Cardiac muscle cell (in vitro differentiated cells and primary cell): Measurements from ENCODE around the gene MTERF4. TPM values are rescaled to one million over a fixed set of nuclear protein-coding genes. Genes with fewer than 3 reads are reported as not detected.

ENCODE experiments used
- DNase-seq, 2 donors: peaks; one replicate each; pipeline versions ENCODE4 v3.0.0 to v3.0.0-alpha.2; 2010 to 2017; ENCODE audit warnings: low read depth in 1 of 2, low spot score in 1 of 2
- H3K27ac ChIP-seq: fragments of 200-600 bp; sonication (generic); 2 replicates; pipeline ENCODE4 v1.5.1; 2016
- H3K27me3 ChIP-seq: fragments of 200-600 bp; sonication (generic); 2 replicates; pipeline ENCODE4 v1.6.0; 2016; ENCODE audit warnings: control low read depth
- H3K36me3 ChIP-seq: fragments of 200-600 bp; sonication (generic); 2 replicates; pipeline ENCODE4 v1.5.1; 2016; ENCODE audit warnings: control low read depth
- H3K4me1 ChIP-seq: fragments of 200-600 bp; sonication (generic); 2 replicates; pipeline ENCODE4 v1.8.1; 2017; ENCODE audit warnings: low read depth, mild to moderate bottlenecking, mixed run types
- H3K4me3 ChIP-seq: fragments of 200-600 bp; sonication (generic); 2 replicates; pipeline ENCODE4 v1.5.1; 2016; ENCODE audit warnings: mild to moderate bottlenecking
- H3K9me3 ChIP-seq: fragments of 200-600 bp; sonication (generic); 2 replicates; pipeline ENCODE4 v1.5.1; 2017; ENCODE audit warnings: low read depth, mild to moderate bottlenecking, control low read depth
- polyA plus RNA-seq: library from polyadenylated mRNA; unstranded; fragments of >200 nt; fragmentation: Nextera tagmentation; extraction: Ambion mirVana; gene quantifications from 2 replicates; pipeline ENCODE4 v1.2.1, GENCODE V29; 2016
- total RNA-seq: library from RNA; depleted of rRNA; stranded (reverse); fragments of >200 nt; gene quantifications from 2 replicates; pipeline ENCODE4 v1.2.3, GENCODE V29; 2016
- TF ChIP-seq, protein P1 (sequence below): IDR thresholded peaks from 2 replicates; pipeline ENCODE4 v1.5.1; 2012; ENCODE audit warnings: low read depth, mild to moderate bottlenecking, low read length

Gene MTERF4
- total and polyA plus RNA-seq, 2 experiments from 2014 or later: 26.9 to 105 TPM

GRCh38 chr2:241121008-241121407 is 18.9 kb upstream of the MTERF4 start:
- TF ChIP-seq, protein P1, sequence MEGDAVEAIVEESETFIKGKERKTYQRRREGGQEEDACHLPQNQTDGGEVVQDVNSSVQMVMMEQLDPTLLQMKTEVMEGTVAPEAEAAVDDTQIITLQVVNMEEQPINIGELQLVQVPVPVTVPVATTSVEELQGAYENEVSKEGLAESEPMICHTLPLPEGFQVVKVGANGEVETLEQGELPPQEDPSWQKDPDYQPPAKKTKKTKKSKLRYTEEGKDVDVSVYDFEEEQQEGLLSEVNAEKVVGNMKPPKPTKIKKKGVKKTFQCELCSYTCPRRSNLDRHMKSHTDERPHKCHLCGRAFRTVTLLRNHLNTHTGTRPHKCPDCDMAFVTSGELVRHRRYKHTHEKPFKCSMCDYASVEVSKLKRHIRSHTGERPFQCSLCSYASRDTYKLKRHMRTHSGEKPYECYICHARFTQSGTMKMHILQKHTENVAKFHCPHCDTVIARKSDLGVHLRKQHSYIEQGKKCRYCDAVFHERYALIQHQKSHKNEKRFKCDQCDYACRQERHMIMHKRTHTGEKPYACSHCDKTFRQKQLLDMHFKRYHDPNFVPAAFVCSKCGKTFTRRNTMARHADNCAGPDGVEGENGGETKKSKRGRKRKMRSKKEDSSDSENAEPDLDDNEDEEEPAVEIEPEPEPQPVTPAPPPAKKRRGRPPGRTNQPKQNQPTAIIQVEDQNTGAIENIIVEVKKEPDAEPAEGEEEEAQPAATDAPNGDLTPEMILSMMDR: no peak
- no peak for DNase-seq
- H3K4me3 ChIP-seq: no peak overlapping the region
- H3K36me3 ChIP-seq: no peaks in the 10 kb centered on the region
- no peaks in the 10 kb centered on the region for H3K9me3 ChIP-seq
- no peaks in the 10 kb centered on the region for H3K4me1 ChIP-seq
- no peak overlapping the region for H3K27ac ChIP-seq
- H3K27me3 ChIP-seq: no peaks in the 10 kb centered on the region

GRCh38 chr2:241120440-241120839 is 18.4 kb upstream of the MTERF4 start:
- TF ChIP-seq, protein P1: no peak
- no peaks in the 10 kb centered on the region for H3K27me3 ChIP-seq
- H3K36me3 ChIP-seq: no peaks in the 10 kb centered on the region
- no peaks in the 10 kb centered on the region for H3K4me1 ChIP-seq
- H3K9me3 ChIP-seq: no peaks in the 10 kb centered on the region
- no peak overlapping the region for H3K27ac ChIP-seq
- no peak overlapping the region for H3K4me3 ChIP-seq
- no peak for DNase-seq

- no peaks in the 10 kb centered on the region for H3K9me3 ChIP-seq
- DNase-seq: no peak
- H3K4me3 ChIP-seq: no peak overlapping the region
- H3K4me1 ChIP-seq: no peaks in the 10 kb centered on the region
- H3K27ac ChIP-seq: no peak overlapping the region
- H3K27me3 ChIP-seq: no peaks in the 10 kb centered on the region
- peaks cover 4% of the 10 kb centered on the region for H3K36me3 ChIP-seq
- TF ChIP-seq, protein P1: no peak
These were observed 16.8 kb upstream of the MTERF4 start for GRCh38 chr2:241118737-241119505.

GRCh38 chr2:241116606-241117560 is 14.8 kb upstream of the MTERF4 start:
- Histone ChIP-seq H3K9me3 (no peaks in the 10 kb centered on the region), H3K36me3 (peaks cover 4% of the 10 kb centered on the region), H3K4me3 (no peak overlapping the region), H3K4me1 (no peaks in the 10 kb centered on the region), H3K27ac (no peak overlapping the region), H3K27me3 (no peaks in the 10 kb centered on the region)
- TF ChIP-seq, protein P1: no peak
- no peak for DNase-seq

- DNase-seq: no peak
- H3K27ac ChIP-seq: no peak overlapping the region
- H3K9me3 ChIP-seq: no peaks in the 10 kb centered on the region
- H3K36me3 ChIP-seq: peaks cover 4% of the 10 kb centered on the region
- no peaks in the 10 kb centered on the region for H3K4me1 ChIP-seq
- no peaks in the 10 kb centered on the region for H3K27me3 ChIP-seq
- no peak overlapping the region for H3K4me3 ChIP-seq
- TF ChIP-seq, protein P1: no peak
These were observed 13.3 kb upstream of the MTERF4 start for GRCh38 chr2:241115361-241115760.
